HCT116 (cell line): ENCODE results near the gene RANBP9. TPM values are rescaled to one million over a fixed set of nuclear protein-coding genes. Genes with fewer than 3 reads are reported as not detected.

ENCODE experiments used
- ATAC-seq: fragments of 200-7000 bp; cut with Tn5 transposase; 2 replicates; pipeline ENCODE4 v1.9.1; 2020; ENCODE audit warnings: mild to moderate bottlenecking, moderate library complexity
- BruUV-seq: library from RNA; stranded (reverse); fragments of 400-500 nt; replicated peaks from 2 replicates; lab custom pipeline; 2021; lab: Mats Ljungman, UMichigan
- CTCF ChIA-PET: fragments of 300-600 bp; sonication (Branson Sonifier 250); formaldehyde crosslinking; loops from one replicate; lab custom pipeline; 2021; ENCODE audit warnings: antibody characterized with exemption; lab: Charles Lee
- POLR2A ChIA-PET: fragments of 300-600, 350-600 bp; sonication (Branson Sonifier 250); formaldehyde crosslinking; loops from one replicate; lab custom pipeline; 2021; ENCODE audit warnings: antibody characterized with exemption; lab: Charles Lee
- RAD21 ChIA-PET, 2 experiments: fragments of 300-600 bp; sonication (Branson Sonifier 250); formaldehyde crosslinking; loops; one replicate each; lab custom pipeline; 2023; ENCODE audit warnings: low total read pairs in 2 of 2; ENCODE audit not compliant: uncharacterized antibody in 2 of 2, unreplicated experiment in 2 of 2, low non-redundant PET in 1 of 2; lab: Charles Lee
- DNase-seq: peaks from one replicate; pipeline ENCODE4 v3.0.0-alpha.2; 2010; ENCODE audit warnings: low read depth, low spot score
- H2AFZ ChIP-seq: fragments of 200-600 bp; shearing (Covaris generic), sonication (generic); 2 replicates; pipeline ENCODE4 v1.6.1; 2017; ENCODE audit warnings: low read depth, mixed run types, mixed read lengths, antibody characterized with exemption, low read length; ENCODE audit not compliant: poor library complexity, severe bottlenecking
- H3K27ac ChIP-seq: 2 replicates; pipeline ENCODE4 v1.5.1; 2012; ENCODE audit warnings: low read depth, low read length
- H3K27me3 ChIP-seq: fragments of 200-600 bp; sonication (generic); 2 replicates; pipeline ENCODE4 v1.6.1; 2016; ENCODE audit warnings: mixed run types, low read length, mixed read lengths; ENCODE audit not compliant: insufficient read depth
- H3K36me3 ChIP-seq, 2 experiments: fragments of 200-500 bp in 1 of 2; fragments of 200-600 bp in 1 of 2; sonication (Bioruptor generic) in 1 of 2; sonication (generic) in 1 of 2; 2 replicates each; pipeline versions ENCODE4 v1.5.1 to v1.6.1; 2014 to 2016; ENCODE audit warnings: low read length in 2 of 2, inconsistent platforms in 1 of 2, mixed read lengths in 1 of 2, mixed run types in 1 of 2; ENCODE audit not compliant: insufficient read depth in 2 of 2, control insufficient read depth in 1 of 2
- H3K4me1 ChIP-seq, 2 experiments: fragments of 200-600 bp in 1 of 2; sonication (generic) in 1 of 2; 2 replicates each; pipeline versions ENCODE4 v1.5.1 to v1.6.1; 2012 to 2017; ENCODE audit warnings: low read length in 2 of 2, inconsistent platforms in 1 of 2, mild to moderate bottlenecking in 1 of 2, mixed read lengths in 1 of 2, mixed run types in 1 of 2, moderate library complexity in 1 of 2; ENCODE audit not compliant: insufficient read depth in 2 of 2, control insufficient read depth in 1 of 2
- H3K4me2 ChIP-seq: fragments of 200-600 bp; sonication (generic); 2 replicates; pipeline ENCODE4 v1.6.1; 2017; ENCODE audit warnings: mixed run types, low read length, mixed read lengths
- H3K4me3 ChIP-seq, 2 experiments: fragments of 200-600 bp in 1 of 2; sonication (generic) in 1 of 2; replicated peaks in 1 of 2; 2 replicates each; pipeline ENCODE4 v1.5.1; 2011 to 2016; ENCODE audit warnings: low read length in 2 of 2, control low read depth in 1 of 2, low read depth in 1 of 2, mild to moderate bottlenecking in 1 of 2, mixed read lengths in 1 of 2, mixed run types in 1 of 2
- H3K79me2 ChIP-seq: fragments of 200-600 bp; sonication (generic); 2 replicates; pipeline ENCODE4 v1.6.1; 2017; ENCODE audit warnings: mild to moderate bottlenecking, mixed run types, low read length, moderate library complexity, mixed read lengths; ENCODE audit not compliant: insufficient read depth
- H3K9ac ChIP-seq: fragments of 200-600 bp; sonication (generic); 2 replicates; pipeline ENCODE4 v1.6.1; 2016; ENCODE audit warnings: low read length, mixed read lengths
- H3K9me2 ChIP-seq: fragments of 200-600 bp; sonication (generic), shearing (Covaris generic); 2 replicates; pipeline ENCODE4 v1.6.1; 2017; ENCODE audit warnings: mixed run types, mild to moderate bottlenecking, moderate library complexity; ENCODE audit not compliant: insufficient read depth
- H3K9me3 ChIP-seq, 2 experiments: fragments of 200-500 bp in 1 of 2; fragments of 200-600 bp in 1 of 2; sonication (Bioruptor generic) in 1 of 2; sonication (generic) in 1 of 2; 2 replicates each; pipeline ENCODE4 v1.6.1; 2014 to 2017; ENCODE audit warnings: low read length in 2 of 2, mixed read lengths in 2 of 2, inconsistent platforms in 1 of 2, low read depth in 1 of 2, mild to moderate bottlenecking in 1 of 2, mixed run types in 1 of 2, moderate library complexity in 1 of 2; ENCODE audit not compliant: control insufficient read depth in 1 of 2, insufficient read depth in 1 of 2
- H4K20me1 ChIP-seq: fragments of 200-600 bp; sonication (generic), shearing (Covaris generic); 2 replicates; pipeline ENCODE4 v1.6.1; 2017; ENCODE audit warnings: mixed run types, mild to moderate bottlenecking, moderate library complexity; ENCODE audit not compliant: insufficient read depth
- ATF3 ChIP-seq: IDR thresholded peaks from 2 replicates; pipeline ENCODE4 v1.6.1; 2012
- CEBPB ChIP-seq: IDR thresholded peaks from 2 replicates; pipeline ENCODE4 v1.6.1; 2012; ENCODE audit warnings: low read depth
- CTCF ChIP-seq, 3 experiments: fragments of 200-600 bp in 1 of 3; sonication (generic) in 1 of 3; IDR thresholded peaks in 2 of 3; conservative IDR thresholded peaks in 1 of 3; 2 replicates each; pipeline ENCODE4 v1.5.1; 2012 to 2017; ENCODE audit warnings: low read depth in 2 of 3, low read length in 2 of 3, antibody characterized with exemption in 1 of 3, borderline replicate concordance in 1 of 3, control low read depth in 1 of 3, mild to moderate bottlenecking in 1 of 3, mixed read lengths in 1 of 3, mixed run types in 1 of 3, moderate library complexity in 1 of 3; ENCODE audit not compliant: insufficient read depth in 1 of 3
- EGR1 ChIP-seq: IDR thresholded peaks from 2 replicates; pipeline ENCODE4 v1.6.1; 2012; ENCODE audit warnings: low read depth
- ELF1 ChIP-seq: IDR thresholded peaks from 2 replicates; pipeline ENCODE4 v1.6.1; 2012; ENCODE audit warnings: low read depth, borderline replicate concordance
- EZH2 ChIP-seq: fragments of 200-600 bp; sonication (generic); IDR thresholded peaks from 2 replicates; pipeline ENCODE4 v1.6.1; 2017; ENCODE audit warnings: antibody characterized with exemption, mixed run types
- EZH2phosphoT487 ChIP-seq: fragments of 200-600 bp; IDR thresholded peaks from 2 replicates; pipeline ENCODE4 v1.6.1; 2018; ENCODE audit warnings: antibody characterized with exemption, borderline replicate concordance
- FOSL1 ChIP-seq: IDR thresholded peaks from 2 replicates; pipeline ENCODE4 v1.6.1; 2012; ENCODE audit warnings: low read depth
- JUND ChIP-seq: IDR thresholded peaks from 2 replicates; pipeline ENCODE4 v1.6.1; 2012
- MAX ChIP-seq: IDR thresholded peaks from 2 replicates; pipeline ENCODE4 v1.6.1; 2012
- POLR2AphosphoS5 ChIP-seq: IDR thresholded peaks from 2 replicates; pipeline ENCODE4 v1.6.1; 2011; ENCODE audit warnings: mild to moderate bottlenecking, low read depth, low read length, moderate library complexity
- RAD21 ChIP-seq: IDR thresholded peaks from 2 replicates; pipeline ENCODE4 v1.6.1; 2012; ENCODE audit warnings: low read depth, mild to moderate bottlenecking
- SIN3A ChIP-seq: IDR thresholded peaks from 2 replicates; pipeline ENCODE4 v1.6.1; 2012; ENCODE audit warnings: low read depth
- TCF7L2 ChIP-seq: IDR thresholded peaks from 2 replicates; pipeline ENCODE4 v1.7.0; 2011; ENCODE audit warnings: borderline replicate concordance, inconsistent platforms; ENCODE audit not compliant: insufficient read depth, insufficient read length; ENCODE audit errors: extremely low read depth
- YY1 ChIP-seq: IDR thresholded peaks from 2 replicates; pipeline ENCODE4 v1.6.1; 2011; ENCODE audit warnings: low read length, low read depth, moderate library complexity, mild to moderate bottlenecking; ENCODE audit not compliant: insufficient replicate concordance; ENCODE audit errors: extremely low read depth
- ZFX ChIP-seq: fragments of 450-650 bp; IDR thresholded peaks from 2 replicates; pipeline ENCODE4 v1.6.1; 2017
- intact Hi-C: fragments of 100-400 bp; cut with micrococcal nuclease; formaldehyde crosslinking; loops from 2 replicates; pipeline ENCODE4 v1.10.0; 2022
- total RNA-seq: library from RNA; stranded (reverse); gene quantifications from one replicate; pipeline ENCODE4 v1.2.1, GENCODE V29; 2021; ENCODE audit not compliant: unreplicated experiment
- TF ChIP-seq, protein P1 (sequence below): IDR thresholded peaks from 2 replicates; pipeline ENCODE4 v1.6.1; 2012; ENCODE audit warnings: low read depth

The RANBP9 gene
- total RNA-seq, 1 experiment from 2014 or later, result 48.0 TPM

DNA sequence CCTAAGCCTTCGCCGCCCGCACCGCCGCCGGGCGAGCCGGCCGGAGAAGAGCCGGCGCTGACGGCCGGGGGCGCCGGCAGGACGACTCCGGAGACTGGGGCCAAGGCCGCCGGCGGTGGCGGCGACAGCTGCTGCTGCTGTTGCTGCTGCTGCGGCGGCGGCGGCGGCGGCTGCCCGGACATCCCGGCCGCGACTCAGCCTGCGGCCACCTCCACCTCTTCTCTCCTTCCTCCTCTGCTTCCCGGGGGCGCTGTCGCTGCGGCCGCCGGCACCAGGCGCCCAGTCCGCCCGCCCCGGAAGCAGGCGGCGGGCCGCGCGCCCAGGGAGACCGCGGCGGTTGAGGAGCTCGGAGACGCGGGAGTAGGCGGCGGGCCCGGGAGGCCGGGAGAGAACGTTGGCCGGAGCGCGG, 307 bp downstream of the RANBP9 start:
- Histone ChIP-seq H3K4me3 (peak overlapping the region; percentile 58 to 59), H3K27me3 (no peaks in the 10 kb centered on the region), H3K9me3 (no peaks in the 10 kb centered on the region), H3K9me2 (no peaks in the 10 kb centered on the region), H3K9ac (peak overlapping the region; percentile 70), H3K36me3 (no peaks in the 10 kb centered on the region), H2AFZ (no peak overlapping the region), H3K4me1 (peaks cover 14 to 25% of the 10 kb centered on the region in 2 experiments; a peak in 3 of 4 replicates), H3K27ac (peak overlapping the region; percentile 92), H3K4me2 (peak overlapping the region; percentile 57), H4K20me1 (peaks cover 8% of the 10 kb centered on the region; the same call in 1 of the 2 replicates), H3K79me2 (peaks cover 47% of the 10 kb centered on the region)
- intact Hi-C loops, result no loop called here
- POLR2A ChIA-PET, result no interaction called here
- BruUV-seq, result no TSS peak
- DNase-seq, result no peak
- ATAC-seq, result peak; percentile 60
- RAD21 ChIA-PET, result no interaction called here
- TF ChIP-seq CEBPB (no peak), FOSL1 (no peak), SIN3A (0 out of 2 replicates have a peak, but pooled peaks have one; percentile 20), ZFX (0 out of 2 replicates have a peak, but pooled peaks have one; percentile 50), MAX (no peak), ELF1 (no peak), POLR2AphosphoS5 (no peak), TCF7L2 (no peak), EGR1 (no peak), RAD21 (no peak), ATF3 (no peak), EZH2phosphoT487 (no peak), EZH2 (no peak), JUND (no peak), CTCF (IDR thresholded peaks at IDR 0.05 in 2 of 3, conservative IDR thresholded peaks at IDR 0.05 in 1 of 3; ENCODE audit: borderline replicate concordance in 1 of 3, insufficient read depth in 1 of 3, low read depth in 2 of 3, low read length in 2 of 3) (no peak), YY1 (no peak)
- TF ChIP-seq, protein P1, sequence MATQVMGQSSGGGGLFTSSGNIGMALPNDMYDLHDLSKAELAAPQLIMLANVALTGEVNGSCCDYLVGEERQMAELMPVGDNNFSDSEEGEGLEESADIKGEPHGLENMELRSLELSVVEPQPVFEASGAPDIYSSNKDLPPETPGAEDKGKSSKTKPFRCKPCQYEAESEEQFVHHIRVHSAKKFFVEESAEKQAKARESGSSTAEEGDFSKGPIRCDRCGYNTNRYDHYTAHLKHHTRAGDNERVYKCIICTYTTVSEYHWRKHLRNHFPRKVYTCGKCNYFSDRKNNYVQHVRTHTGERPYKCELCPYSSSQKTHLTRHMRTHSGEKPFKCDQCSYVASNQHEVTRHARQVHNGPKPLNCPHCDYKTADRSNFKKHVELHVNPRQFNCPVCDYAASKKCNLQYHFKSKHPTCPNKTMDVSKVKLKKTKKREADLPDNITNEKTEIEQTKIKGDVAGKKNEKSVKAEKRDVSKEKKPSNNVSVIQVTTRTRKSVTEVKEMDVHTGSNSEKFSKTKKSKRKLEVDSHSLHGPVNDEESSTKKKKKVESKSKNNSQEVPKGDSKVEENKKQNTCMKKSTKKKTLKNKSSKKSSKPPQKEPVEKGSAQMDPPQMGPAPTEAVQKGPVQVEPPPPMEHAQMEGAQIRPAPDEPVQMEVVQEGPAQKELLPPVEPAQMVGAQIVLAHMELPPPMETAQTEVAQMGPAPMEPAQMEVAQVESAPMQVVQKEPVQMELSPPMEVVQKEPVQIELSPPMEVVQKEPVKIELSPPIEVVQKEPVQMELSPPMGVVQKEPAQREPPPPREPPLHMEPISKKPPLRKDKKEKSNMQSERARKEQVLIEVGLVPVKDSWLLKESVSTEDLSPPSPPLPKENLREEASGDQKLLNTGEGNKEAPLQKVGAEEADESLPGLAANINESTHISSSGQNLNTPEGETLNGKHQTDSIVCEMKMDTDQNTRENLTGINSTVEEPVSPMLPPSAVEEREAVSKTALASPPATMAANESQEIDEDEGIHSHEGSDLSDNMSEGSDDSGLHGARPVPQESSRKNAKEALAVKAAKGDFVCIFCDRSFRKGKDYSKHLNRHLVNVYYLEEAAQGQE, result no peak
- CTCF ChIA-PET, result no interaction called here
